GM12801 (cell line): Measurements from ENCODE around the gene KIRREL3.

ENCODE experiments used
- CTCF ChIP-seq: IDR thresholded peaks from one replicate; pipeline ENCODE4 v1.5.1; 2011; ENCODE audit warnings: control low read depth; ENCODE audit not compliant: insufficient read length; ENCODE audit errors: extremely low read depth

KIRREL3 gene

GRCh38 chr11:126384449-126385070 is 616.0 kb downstream of the KIRREL3 start:
- no peak for TF ChIP-seq CTCF

GRCh38 chr11:126383339-126384335 is 616.9 kb downstream of the KIRREL3 start:
- no peak for TF ChIP-seq CTCF

- no peak for TF ChIP-seq CTCF
These were observed 619.7 kb downstream of the KIRREL3 start for GRCh38 chr11:126380909-126381308.

GRCh38 chr11:126378763-126379162 is 621.8 kb downstream of the KIRREL3 start:
- TF ChIP-seq CTCF, result no peak

GRCh38 chr11:126375726-126376125 is 624.8 kb downstream of the KIRREL3 start:
- TF ChIP-seq CTCF, result no peak
